Right lobe of liver (tissue), 4 donors: ENCODE measurements around the gene FBXO2.

Experiments
- CTCF ChIP-seq, 4 donors: fragments of 200-600 bp in 3 of 4; fragments of 450-650 bp in 1 of 4; IDR thresholded peaks; one replicate each; pipeline versions ENCODE4 v1.5.1 to v1.8.0; 2016 to 2022; ENCODE audit warnings: antibody characterized with exemption in 4 of 4, mild to moderate bottlenecking in 2 of 4
- POLR2A ChIP-seq: fragments of 450-650 bp; IDR thresholded peaks from one replicate; pipeline ENCODE4 v1.6.1; 2017; ENCODE audit warnings: antibody characterized with exemption, mild to moderate bottlenecking
- donor health status: DM: no; HTN: no; CAD: no.
- donor health status: DM: no; HTN: no; CAD: no.
- donor health status: DM: no; HTN: yes; CAD: no.

GRCh38 chr1:11674488-11674887 is 20.3 kb upstream of the FBXO2 start:
- TF ChIP-seq POLR2A = no peak
- no peak for TF ChIP-seq CTCF (IDR thresholded peaks at IDR 0.05)
